Aorta (tissue), 5 donors: ENCODE data around the gene CKM. TPM values are rescaled to one million over a fixed set of nuclear protein-coding genes. Genes with fewer than 3 reads are reported as not detected.

Source experiments
- ATAC-seq: fragments of 200-7000 bp; cut with Tn5 transposase; one replicate; pipeline ENCODE4 v1.9.1; 2022; ENCODE audit warnings: moderate library complexity; ENCODE audit not compliant: low FRiP score
- DNase-seq, 2 donors: peaks; one replicate each; pipeline ENCODE4 v3.0.0-alpha.2; 2020
- H3K27ac ChIP-seq, 2 donors: one replicate each; pipeline ENCODE4 v1.5.1; 2013; ENCODE audit warnings: low read length in 2 of 2, mild to moderate bottlenecking in 2 of 2, moderate library complexity in 2 of 2, control low read depth in 1 of 2, inconsistent platforms in 1 of 2, low read depth in 1 of 2
- H3K27me3 ChIP-seq, 2 donors: one replicate each; pipeline ENCODE4 v1.6.1; 2013; ENCODE audit warnings: control low read depth in 1 of 2, low read length in 1 of 2, mild to moderate bottlenecking in 1 of 2, moderate library complexity in 1 of 2; ENCODE audit not compliant: insufficient read depth in 2 of 2, control insufficient read depth in 1 of 2
- H3K36me3 ChIP-seq, 2 donors: one replicate each; pipeline ENCODE4 v1.6.1; 2013; ENCODE audit warnings: control low read depth in 1 of 2, low read length in 1 of 2, mild to moderate bottlenecking in 1 of 2; ENCODE audit not compliant: insufficient read depth in 2 of 2, control insufficient read depth in 1 of 2
- H3K4me1 ChIP-seq, 2 donors: one replicate each; pipeline ENCODE4 v1.6.1; 2013; ENCODE audit warnings: low read length in 2 of 2, control low read depth in 1 of 2, mild to moderate bottlenecking in 1 of 2, moderate library complexity in 1 of 2; ENCODE audit not compliant: insufficient read depth in 2 of 2, control insufficient read depth in 1 of 2
- H3K4me3 ChIP-seq, 2 donors: one replicate each; pipeline ENCODE4 v1.5.1; 2013; ENCODE audit warnings: low read length in 2 of 2, control low read depth in 1 of 2, mild to moderate bottlenecking in 1 of 2
- H3K9me3 ChIP-seq: one replicate; pipeline ENCODE4 v1.6.1; 2013; ENCODE audit warnings: mild to moderate bottlenecking, low read length; ENCODE audit not compliant: control insufficient read depth
- WGBS, 2 donors: extraction: QIAGEN DNeasy Blood & Tissue Kit; methylation state at CpG; one replicate each; pipeline ENCODE4 v1.1.7; 2013; 5-methylcytosine and 5-hydroxymethylcytosine counted together
- intact Hi-C, 2 donors: fragments of 100-400 bp; cut with DNase I; formaldehyde crosslinking; loops; one replicate each; pipeline versions ENCODE4 v1.14.2 to v1.15.0; 2022
- polyA plus RNA-seq, 2 donors: library from polyadenylated mRNA; stranded (reverse); fragments of 200-250 nt; gene quantifications; one replicate each; pipeline ENCODE4 v1.2.3, GENCODE V29; 2013
- total RNA-seq, 2 donors: library from RNA; stranded (reverse); fragmentation: NEBNext Ultra II Directional; extraction: Animal tissue kit (Norgen Biotek cat#: 25700); gene quantifications; one replicate each; pipeline ENCODE4 v1.2.1, GENCODE V29; 2021
- donor health status: healthy with polysubstance abuse.
- donor health status: Bipolar disorder and iron deficiency.
- donor health status: DM: no; HTN: no; CAD: no.
- donor health status: DM: no; HTN: no; CAD: no.
- donor health status: DM: yes; HTN: yes; CAD: no.

CKM gene
- total and polyA plus RNA-seq, 4 donors, result 1.2 to 6.4 TPM; not detected in 2

- peaks cover 0 to 2% of the 10 kb centered on the region in 2 donors for H3K4me1 ChIP-seq
- no peaks in the 10 kb centered on the region for H3K9me3 ChIP-seq
- no peak overlapping the region for H3K27ac ChIP-seq
- no peaks in the 10 kb centered on the region for H3K36me3 ChIP-seq
- intact Hi-C loops, result no loop called here
- 75 to 84% methylated on average over 4 of the region's 4 CpGs for WGBS, 2 donors
- DNase-seq (no peak), ATAC-seq (no peak)
- no peaks in the 10 kb centered on the region for H3K27me3 ChIP-seq
- H3K4me3 ChIP-seq, result no peak overlapping the region
These were observed 17.7 kb downstream of the CKM start for GRCh38 chr19:45305007-45305406.

DNA sequence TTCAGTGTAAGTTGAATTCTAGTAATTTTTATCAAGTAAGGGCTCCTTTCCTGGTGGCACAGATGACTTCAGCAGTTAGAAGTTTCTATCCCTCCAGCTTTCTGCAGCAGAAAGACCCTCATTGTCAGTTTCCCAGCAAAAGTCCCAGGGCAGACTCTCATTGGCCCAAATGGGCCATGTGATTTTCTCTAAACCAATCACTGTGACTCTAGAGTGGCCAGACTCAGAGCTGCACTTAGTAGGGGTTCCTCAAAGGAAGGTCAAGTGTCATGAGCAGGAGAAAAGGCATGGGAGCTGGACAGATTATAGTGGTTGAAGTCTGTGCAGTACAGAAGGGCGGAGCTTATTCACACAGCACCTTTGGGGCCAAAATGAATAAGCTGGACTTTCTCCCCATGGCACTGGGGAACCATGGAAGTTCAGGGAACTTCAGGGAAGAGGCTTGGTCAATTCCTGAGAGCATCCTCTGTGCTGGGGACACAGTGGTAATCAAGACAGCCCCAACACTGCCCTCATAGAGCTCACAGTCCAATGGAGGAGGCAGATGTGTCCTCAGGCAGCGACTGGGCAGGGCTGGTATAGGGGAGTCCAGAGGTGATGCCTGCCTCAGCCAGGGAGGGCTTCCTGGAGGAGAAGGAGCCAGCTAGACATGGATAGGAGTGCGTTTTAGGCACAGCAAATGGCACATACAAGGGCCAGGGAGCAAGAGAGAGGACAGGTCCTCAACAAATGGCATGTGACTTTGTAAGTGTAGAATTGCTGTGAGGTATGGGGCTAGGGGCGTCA lies 18.3 kb downstream of the CKM start:
- DNase-seq, result no peak
- Histone ChIP-seq H3K27me3 (no peaks in the 10 kb centered on the region), H3K4me1 (peaks cover 0 to 2% of the 10 kb centered on the region in 2 donors), H3K36me3 (no peaks in the 10 kb centered on the region), H3K9me3 (no peaks in the 10 kb centered on the region), H3K27ac (no peak overlapping the region), H3K4me3 (no peak overlapping the region)
- ATAC-seq, result no peak
- WGBS, 2 donors, result 75 to 87% methylated on average over 4 of the region's 4 CpGs
- intact Hi-C loops, result no loop called here

DNA sequence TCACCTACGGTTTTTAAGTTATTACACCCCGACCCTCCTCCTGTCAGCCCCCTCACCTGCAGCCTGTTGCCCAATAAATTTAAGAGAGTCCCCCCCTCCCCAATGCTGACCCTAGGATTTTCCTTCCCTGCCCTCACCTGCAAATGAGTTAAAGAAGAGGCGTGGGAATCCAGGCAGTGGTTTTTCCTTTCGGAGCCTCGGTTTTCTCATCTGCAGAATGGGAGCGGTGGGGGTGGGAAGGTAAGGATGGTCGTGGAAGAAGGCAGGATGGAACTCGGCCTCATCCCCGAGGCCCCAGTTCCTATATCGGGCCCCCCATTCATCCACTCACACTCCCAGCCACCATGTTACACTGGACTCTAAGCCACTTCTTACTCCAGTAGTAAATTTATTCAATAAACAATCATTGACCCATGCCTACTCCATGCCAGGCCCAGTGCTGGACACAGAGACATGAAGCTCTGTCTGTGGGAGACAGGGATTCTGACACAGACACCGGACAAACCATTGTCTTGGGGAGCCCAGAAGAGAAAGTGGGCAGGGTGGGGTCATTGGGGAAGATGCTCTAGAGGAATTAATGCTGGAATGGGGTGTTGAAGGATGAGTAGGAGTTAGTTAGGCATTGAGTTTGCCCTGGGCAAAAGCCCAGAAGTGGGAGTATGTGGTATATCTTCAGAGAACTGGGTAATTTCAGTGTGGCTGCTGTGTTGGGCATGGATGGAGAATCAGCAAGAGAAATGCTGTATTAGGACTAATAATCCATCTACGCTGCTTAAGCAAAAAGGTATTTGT lies 19.2 kb downstream of the CKM start:
- Histone ChIP-seq H3K27ac (no peak overlapping the region), H3K9me3 (no peaks in the 10 kb centered on the region), H3K4me1 (peaks cover 0 to 2% of the 10 kb centered on the region in 2 donors), H3K4me3 (no peak overlapping the region), H3K27me3 (no peaks in the 10 kb centered on the region), H3K36me3 (no peaks in the 10 kb centered on the region)
- 94 to 95% methylated on average over 12 of the region's 12 CpGs for WGBS, 2 donors
- DNase-seq, result no peak
- ATAC-seq, result no peak
- intact Hi-C loops, result no loop called here

DNA sequence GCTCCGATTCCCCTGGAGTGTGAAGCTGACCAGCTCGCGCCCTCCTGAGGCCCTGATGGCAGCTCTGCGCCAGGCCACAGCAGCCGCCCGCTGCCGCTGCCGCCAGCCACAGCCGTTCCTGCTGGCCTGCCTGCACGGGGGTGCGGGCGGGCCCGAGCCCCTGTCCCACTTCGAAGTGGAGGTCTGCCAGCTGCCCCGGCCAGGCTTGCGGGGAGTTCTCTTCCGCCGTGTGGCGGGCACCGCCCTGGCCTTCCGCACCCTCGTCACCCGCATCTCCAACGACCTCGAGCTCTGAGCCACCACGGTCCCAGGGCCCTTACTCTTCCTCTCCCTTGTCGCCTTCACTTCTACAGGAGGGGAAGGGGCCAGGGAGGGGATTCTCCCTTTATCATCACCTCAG lies 20.3 kb downstream of the CKM start:
- H3K27me3 ChIP-seq, result no peaks in the 10 kb centered on the region
- ATAC-seq (no peak), DNase-seq (no peak)
- H3K4me1 ChIP-seq, result peaks cover 0 to 2% of the 10 kb centered on the region in 2 donors
- H3K36me3 ChIP-seq, result peaks cover 0 to 2% of the 10 kb centered on the region in 2 donors
- H3K27ac ChIP-seq, result no peak overlapping the region
- WGBS, 2 donors, result 90 to 92% methylated on average over 27 of the region's 27 CpGs
- no peak overlapping the region for H3K4me3 ChIP-seq
- no peaks in the 10 kb centered on the region for H3K9me3 ChIP-seq
- intact Hi-C loops, result no loop called here

- peaks cover 0 to 3% of the 10 kb centered on the region in 2 donors for H3K36me3 ChIP-seq
These were observed 23.0 kb downstream of the CKM start for GRCh38 chr19:45299719-45300118.

DNA sequence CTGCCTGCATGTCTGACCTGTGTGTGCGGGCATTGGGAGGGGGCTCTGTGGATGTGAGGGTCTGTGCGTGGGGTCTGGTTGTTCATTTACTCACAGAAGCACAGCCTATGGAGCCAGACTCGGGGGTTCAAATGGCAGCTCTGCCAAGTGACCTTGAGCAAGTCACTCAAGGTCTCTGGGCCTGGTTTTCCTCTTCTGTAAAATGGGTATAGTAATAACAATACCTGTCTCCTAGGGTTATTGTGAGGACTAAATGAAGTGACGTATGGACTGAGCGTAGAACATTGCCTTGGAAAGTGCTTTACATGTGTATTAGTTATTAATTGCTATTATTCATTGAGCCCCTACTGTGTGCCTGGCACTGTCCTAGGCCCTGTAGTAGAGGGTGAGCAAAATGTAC lies 24.4 kb downstream of the CKM start:
- Histone ChIP-seq H3K4me3 (no peak overlapping the region), H3K36me3 (peaks cover 0 to 3% of the 10 kb centered on the region in 2 donors), H3K27me3 (no peaks in the 10 kb centered on the region), H3K27ac (no peak overlapping the region), H3K4me1 (no peaks in the 10 kb centered on the region), H3K9me3 (no peaks in the 10 kb centered on the region)
- DNase-seq, result no peak
- WGBS, 2 donors, result 93 to 96% methylated on average over 5 of the region's 5 CpGs
- ATAC-seq, result no peak
- intact Hi-C loops, result no loop called here

More at GRCh38 chr19:45299719-45300118, 23.0 kb downstream of the CKM start:
- Histone ChIP-seq H3K27me3 (no peaks in the 10 kb centered on the region), H3K9me3 (no peaks in the 10 kb centered on the region), H3K27ac (no peak overlapping the region), H3K4me3 (no peak overlapping the region), H3K4me1 (no peaks in the 10 kb centered on the region)
- intact Hi-C loops, result no loop called here
- DNase-seq (no peak), ATAC-seq (no peak)
- WGBS, 2 donors, result 91 to 94% methylated on average over 6 of the region's 6 CpGs

DNA sequence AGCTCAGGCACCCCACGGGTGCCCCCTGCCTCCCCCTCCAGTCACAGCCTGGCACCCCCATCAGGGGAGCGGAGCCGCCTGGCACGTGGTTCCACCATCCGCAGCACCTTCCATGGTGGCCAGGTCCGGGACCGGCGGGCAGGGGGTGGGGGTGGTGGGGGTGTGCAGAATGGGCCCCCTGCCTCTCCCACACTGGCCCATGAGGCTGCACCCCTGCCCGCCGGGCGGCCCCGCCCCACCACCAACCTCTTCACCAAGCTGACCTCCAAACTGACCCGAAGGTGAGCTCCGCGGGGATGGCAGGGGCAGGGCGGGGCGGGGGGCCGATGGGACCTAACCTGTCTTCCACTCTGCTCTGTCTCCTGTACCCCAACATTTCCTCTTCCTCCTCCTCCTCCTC lies 25.0 kb downstream of the CKM start:
- H3K27ac ChIP-seq, result no peak overlapping the region
- peaks cover 0 to 3% of the 10 kb centered on the region in 2 donors for H3K36me3 ChIP-seq
- no peaks in the 10 kb centered on the region for H3K9me3 ChIP-seq
- H3K4me1 ChIP-seq, result no peaks in the 10 kb centered on the region
- ATAC-seq (no peak), DNase-seq (no peak)
- no peaks in the 10 kb centered on the region for H3K27me3 ChIP-seq
- H3K4me3 ChIP-seq, result no peak overlapping the region
- intact Hi-C loops, result no loop called here
- 94 to 99% methylated on average over 18 of the region's 18 CpGs for WGBS, 2 donors

- no peak overlapping the region for H3K27ac ChIP-seq
- peaks cover 0 to 3% of the 10 kb centered on the region in 2 donors for H3K36me3 ChIP-seq
- no peaks in the 10 kb centered on the region for H3K4me1 ChIP-seq
- no peaks in the 10 kb centered on the region for H3K9me3 ChIP-seq
- 95 to 96% methylated on average over 4 of the region's 4 CpGs for WGBS, 2 donors
- DNase-seq (no peak), ATAC-seq (no peak)
- intact Hi-C loops, result no loop called here
- no peaks in the 10 kb centered on the region for H3K27me3 ChIP-seq
- H3K4me3 ChIP-seq, result no peak overlapping the region
These were observed 26.3 kb downstream of the CKM start for GRCh38 chr19:45296355-45296754.

DNA sequence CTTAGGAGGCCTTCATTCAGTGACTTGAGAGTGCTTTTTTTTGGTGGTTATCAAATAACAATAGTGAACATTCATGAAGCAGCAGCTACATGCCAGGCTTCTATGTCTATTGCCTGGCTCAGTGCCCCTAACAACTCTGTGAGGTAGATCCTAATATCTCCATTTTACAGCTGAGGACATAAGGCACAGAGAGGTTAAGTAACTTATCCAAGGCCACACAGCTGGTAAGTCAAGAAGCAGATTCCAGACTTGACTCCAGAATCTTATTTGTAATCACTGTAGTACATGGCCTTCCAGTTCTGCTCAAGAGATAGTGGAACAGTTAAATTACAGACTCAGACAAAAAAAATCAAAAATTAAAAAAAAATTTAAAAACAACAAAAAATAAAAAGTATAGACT lies 26.8 kb downstream of the CKM start:
- H3K9me3 ChIP-seq, result no peaks in the 10 kb centered on the region
- intact Hi-C loops, result no loop called here
- H3K27ac ChIP-seq, result no peak overlapping the region
- no peaks in the 10 kb centered on the region for H3K27me3 ChIP-seq
- peaks cover 0 to 6% of the 10 kb centered on the region in 2 donors for H3K36me3 ChIP-seq
- no peak overlapping the region for H3K4me3 ChIP-seq
- H3K4me1 ChIP-seq, result no peaks in the 10 kb centered on the region
- ATAC-seq (no peak), DNase-seq (no peak)
